HepG2 (cell line): ENCODE data around the gene SLC17A8. TPM values are rescaled to one million over a fixed set of nuclear protein-coding genes. Genes with fewer than 3 reads are reported as not detected.
A peak's percentile ranks its signal among the peaks of the same experiment; 100 is the strongest.

Experiments
- ATAC-seq: fragments of 200-7000 bp; cut with Tn5 transposase; 3 replicates; pipeline ENCODE4 v1.9.1; 2020; ENCODE audit warnings: mild to moderate bottlenecking, moderate library complexity
- BruUV-seq: library from RNA; stranded (reverse); fragments of 400-500 nt; replicated peaks from 2 replicates; lab custom pipeline; 2021; lab: Mats Ljungman, UMichigan
- CTCF ChIA-PET: fragments of 300-600 bp; formaldehyde crosslinking; extraction: SDS; loops from one replicate; lab custom pipeline; 2021; ENCODE audit warnings: low total read pairs, inconsistent platforms, low intra/inter-chr PET ratio; lab: Yijun Ruan, JAX
- POLR2A ChIA-PET: fragments of 350-600 bp; sonication (Branson Sonifier 250); formaldehyde crosslinking; loops from one replicate; lab custom pipeline; 2020; ENCODE audit warnings: antibody characterized with exemption, inconsistent platforms; lab: Yijun Ruan, JAX
- DNase-seq: peaks from one replicate; pipeline ENCODE4 v3.0.0-alpha.2; 2015; ENCODE audit warnings: low spot score
- FAIRE-seq: peaks from 3 replicates; lab custom pipeline; 2011; peaks lifted over from hg19 to GRCh38; lab: Jason Lieb, UNC
- H2AFZ ChIP-seq: one replicate; pipeline ENCODE4 v1.6.1; 2011; ENCODE audit warnings: low read length, inconsistent platforms
- H3K27ac ChIP-seq: fragments of 300-600 bp; 3 replicates; pipeline ENCODE4 v1.8.0; 2011; ENCODE audit warnings: mixed run types, mild to moderate bottlenecking, mixed read lengths, low read length, inconsistent platforms; ENCODE audit not compliant: insufficient read depth; ENCODE audit errors: extremely low read length
- H3K27me3 ChIP-seq, 2 experiments: fragments of 200-600 bp in 1 of 2; 2 replicates in 1 of 2; 3 replicates in 1 of 2; pipeline versions ENCODE4 v1.6.0 to v1.8.0; 2011; ENCODE audit warnings: low read length in 2 of 2, mild to moderate bottlenecking in 2 of 2, moderate library complexity in 2 of 2, inconsistent platforms in 1 of 2; ENCODE audit not compliant: insufficient read depth in 2 of 2, control insufficient read depth in 1 of 2
- H3K36me3 ChIP-seq, 2 experiments: fragments of 200-600 bp in 1 of 2; replicated peaks in 1 of 2; 2 replicates in 1 of 2; 3 replicates in 1 of 2; pipeline versions ENCODE4 v1.5.1 to v1.8.0; 2011; ENCODE audit warnings: low read length in 2 of 2, inconsistent platforms in 1 of 2; ENCODE audit not compliant: insufficient read depth in 2 of 2, control insufficient read depth in 1 of 2
- H3K4me1 ChIP-seq: 2 replicates; pipeline ENCODE4 v1.5.1; 2012; ENCODE audit warnings: low read length, inconsistent platforms; ENCODE audit not compliant: insufficient read depth
- H3K4me2 ChIP-seq: 2 replicates; pipeline ENCODE4 v1.6.0; 2011; ENCODE audit warnings: low read depth, low read length, inconsistent platforms
- H3K4me3 ChIP-seq, 3 experiments: fragments of 200-600 bp in 1 of 3; sonication (generic), shearing (Covaris generic) in 1 of 3; replicated peaks in 1 of 3; 2 replicates each; pipeline ENCODE4 v1.5.1; 2011 to 2016; ENCODE audit warnings: low read length in 3 of 3, inconsistent platforms in 2 of 3, low read depth in 2 of 3, mild to moderate bottlenecking in 2 of 3, control low read depth in 1 of 3, mixed read lengths in 1 of 3; ENCODE audit not compliant: insufficient read depth in 1 of 3
- H3K79me2 ChIP-seq: one replicate; pipeline ENCODE4 v1.6.1; 2011; ENCODE audit warnings: low read length, inconsistent platforms; ENCODE audit not compliant: insufficient read depth
- H3K9ac ChIP-seq: 2 replicates; pipeline ENCODE4 v1.6.0; 2011; ENCODE audit warnings: mild to moderate bottlenecking, low read depth, low read length, inconsistent platforms; ENCODE audit not compliant: insufficient read depth
- H3K9me3 ChIP-seq: 2 replicates; pipeline ENCODE4 v1.5.1; 2012; ENCODE audit warnings: mild to moderate bottlenecking, low read length
- H4K20me1 ChIP-seq: 2 replicates; pipeline ENCODE4 v1.6.0; 2011; ENCODE audit warnings: inconsistent platforms, mild to moderate bottlenecking, low read length, moderate library complexity; ENCODE audit not compliant: insufficient read depth
- HOXA7 ChIP-seq: sonication (generic); formaldehyde crosslinking; IDR thresholded peaks from 2 replicates; pipeline ENCODE4 v1.8.1; 2022; ENCODE audit warnings: mild to moderate bottlenecking, missing genetic modification reagents, moderate library complexity
- MIXL1 ChIP-seq: IDR thresholded peaks from 2 replicates; pipeline ENCODE4 v1.6.1; 2016
- NFE2L2 ChIP-seq: fragments of 150-350 bp; IDR thresholded peaks from 2 replicates; pipeline ENCODE4 v1.6.1; 2014; ENCODE audit warnings: low read length
- PRDM15 ChIP-seq: sonication (generic); formaldehyde crosslinking; IDR thresholded peaks from 2 replicates; pipeline ENCODE4 v1.4.0; 2020; ENCODE audit warnings: missing genetic modification reagents
- RAD21 ChIP-seq: fragments of 450-650 bp; formaldehyde crosslinking; IDR thresholded peaks from 2 replicates; pipeline ENCODE4 v1.5.0; 2020; ENCODE audit warnings: mild to moderate bottlenecking
- SMC3 ChIP-seq: IDR thresholded peaks from 2 replicates; pipeline ENCODE4 v1.6.1; 2011; ENCODE audit warnings: low read length, improper control_type of control experiment
- STAG1 ChIP-seq: sonication (generic); formaldehyde crosslinking; IDR thresholded peaks from 2 replicates; pipeline ENCODE4 v1.4.0; 2020; ENCODE audit warnings: missing genetic modification reagents
- ZFYVE20 ChIP-seq: sonication (generic); formaldehyde crosslinking; IDR thresholded peaks from 2 replicates; pipeline ENCODE4 v1.8.0; 2023; ENCODE audit warnings: low read depth, mild to moderate bottlenecking, moderate library complexity, missing genetic modification reagents, borderline replicate concordance
- WGBS: methylation state at CpG from one replicate; pipeline ENCODE4 v1.1.6; 2017; ENCODE audit warnings: low lambda C conversion rate; 5-methylcytosine and 5-hydroxymethylcytosine counted together
- in situ Hi-C: cut with HindIII; loops from 2 replicates; pipeline ENCODE4 v1.10.0; 2017; ENCODE audit warnings: low pct_unique_long_range_greater_than_20kb; ENCODE audit not compliant: extremely low pct_ligation_motif_present
- intact Hi-C: fragments of 100-400 bp; cut with micrococcal nuclease; formaldehyde crosslinking; loops from one replicate; pipeline ENCODE4 v1.10.0; 2022; ENCODE audit not compliant: unreplicated experiment
- polyA plus RNA-seq, 8 experiments: library from polyadenylated mRNA; depleted of rRNA in 3 of 8; stranded (reverse) in 7 of 8; unstranded in 1 of 8; fragments of >200 nt; fragmentation: Illumina TruSeq in 4 of 8; extraction: Trizol in 4 of 8; gene quantifications; 2 replicates each; pipeline versions ENCODE4 v1.2.1 to v1.2.3, GENCODE V29; 2011 to 2016; ENCODE audit warnings: low read depth in 4 of 8, missing spikeins in 1 of 8, mixed read lengths in 1 of 8; ENCODE audit not compliant: insufficient read depth in 1 of 8
- total RNA-seq, 5 experiments: library from RNA; depleted of rRNA; stranded (reverse); fragments of >200 nt; fragmentation: Illumina TruSeq; extraction: Trizol; gene quantifications; 2 replicates each; pipeline ENCODE4 v1.2.3, GENCODE V29; 2016; ENCODE audit warnings: low read depth in 1 of 5
- TF ChIP-seq, protein P1 (sequence below): sonication (generic); formaldehyde crosslinking; IDR thresholded peaks from 2 replicates; pipeline ENCODE4 v1.4.0; 2020; ENCODE audit warnings: missing genetic modification reagents, mild to moderate bottlenecking, borderline replicate concordance
- TF ChIP-seq, protein P2 (sequence below): sonication (generic); formaldehyde crosslinking; IDR thresholded peaks from 2 replicates; pipeline ENCODE4 v1.5.0; 2020; ENCODE audit warnings: mild to moderate bottlenecking, missing genetic modification reagents, moderate library complexity
- TF ChIP-seq, protein P3 (sequence below): sonication (generic); formaldehyde crosslinking; conservative IDR thresholded peaks from 2 replicates; pipeline ENCODE4 v1.8.0; 2022; ENCODE audit warnings: missing genetic modification reagents
- TF ChIP-seq, protein P4 (sequence below): sonication (generic); formaldehyde crosslinking; conservative IDR thresholded peaks from 2 replicates; pipeline ENCODE4 v1.8.0; 2022; ENCODE audit warnings: low read depth, missing genetic modification reagents

Gene SLC17A8
- total and polyA plus RNA-seq, 2 of the 13 experiments (the other 11 are each of a cell fraction or from before 2014, with no cell fraction given) = 0.07 to 0.15 TPM

DNA sequence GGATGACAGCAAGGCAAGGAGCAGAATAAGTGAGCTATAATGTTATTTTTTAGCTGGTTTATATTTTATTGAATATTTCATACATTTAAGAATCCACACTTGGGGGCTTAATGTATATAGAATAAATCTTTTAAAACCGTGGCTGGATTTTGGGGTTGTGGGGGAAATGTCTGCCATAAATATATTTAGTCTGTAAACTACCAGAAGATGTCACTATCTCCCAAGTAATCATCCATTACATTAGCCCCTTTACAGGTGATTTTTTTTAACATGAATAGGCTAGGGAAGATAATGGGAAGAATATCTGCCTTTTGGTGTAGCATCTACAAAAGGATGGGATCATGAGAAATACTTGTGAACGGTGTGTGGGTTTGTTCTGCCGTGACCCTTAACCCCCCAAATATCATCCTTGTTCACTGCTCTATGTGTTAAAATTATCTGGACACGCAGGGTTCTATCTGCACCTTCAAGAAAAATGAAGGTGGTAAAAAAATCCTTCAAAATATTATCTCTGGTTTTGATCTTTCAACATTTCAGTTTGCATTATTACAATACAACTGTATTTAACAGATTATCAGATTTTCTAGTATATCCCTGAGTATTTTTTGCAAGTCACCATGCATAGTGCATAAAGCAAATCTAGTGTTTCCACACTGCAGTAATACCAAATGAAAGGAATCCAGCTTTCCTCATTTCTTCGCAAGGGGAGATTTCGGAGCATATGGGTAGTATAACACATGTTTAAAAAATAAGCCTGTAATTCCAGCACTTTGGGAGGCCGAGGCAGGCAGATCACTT lies 8.0 kb upstream of the SLC17A8 start:
- Histone ChIP-seq H3K4me2 (no peak overlapping the region), H3K9me3 (no peaks in the 10 kb centered on the region), H2AFZ (no peak overlapping the region), H3K4me3 (no peak overlapping the region), H3K79me2 (no peaks in the 10 kb centered on the region), H4K20me1 (no peaks in the 10 kb centered on the region), H3K36me3 (no peaks in the 10 kb centered on the region), H3K4me1 (peaks cover 12% of the 10 kb centered on the region), H3K9ac (no peak overlapping the region), H3K27me3 (no peaks in the 10 kb centered on the region; a peak in 1 of 5 replicates), H3K27ac (no peak overlapping the region)
- TF ChIP-seq, protein P1, sequence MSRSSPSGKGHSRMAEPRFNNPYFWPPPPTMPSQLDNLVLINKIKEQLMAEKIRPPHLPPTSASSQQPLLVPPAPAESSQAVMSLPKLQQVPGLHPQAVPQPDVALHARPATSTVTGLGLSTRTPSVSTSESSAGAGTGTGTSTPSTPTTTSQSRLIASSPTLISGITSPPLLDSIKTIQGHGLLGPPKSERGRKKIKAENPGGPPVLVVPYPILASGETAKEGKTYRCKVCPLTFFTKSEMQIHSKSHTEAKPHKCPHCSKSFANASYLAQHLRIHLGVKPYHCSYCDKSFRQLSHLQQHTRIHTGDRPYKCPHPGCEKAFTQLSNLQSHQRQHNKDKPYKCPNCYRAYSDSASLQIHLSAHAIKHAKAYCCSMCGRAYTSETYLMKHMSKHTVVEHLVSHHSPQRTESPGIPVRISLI (CRISPR knock-in tag) = peak; percentile 31; the same call in 1 of the 2 replicates
- TF ChIP-seq, protein P2, sequence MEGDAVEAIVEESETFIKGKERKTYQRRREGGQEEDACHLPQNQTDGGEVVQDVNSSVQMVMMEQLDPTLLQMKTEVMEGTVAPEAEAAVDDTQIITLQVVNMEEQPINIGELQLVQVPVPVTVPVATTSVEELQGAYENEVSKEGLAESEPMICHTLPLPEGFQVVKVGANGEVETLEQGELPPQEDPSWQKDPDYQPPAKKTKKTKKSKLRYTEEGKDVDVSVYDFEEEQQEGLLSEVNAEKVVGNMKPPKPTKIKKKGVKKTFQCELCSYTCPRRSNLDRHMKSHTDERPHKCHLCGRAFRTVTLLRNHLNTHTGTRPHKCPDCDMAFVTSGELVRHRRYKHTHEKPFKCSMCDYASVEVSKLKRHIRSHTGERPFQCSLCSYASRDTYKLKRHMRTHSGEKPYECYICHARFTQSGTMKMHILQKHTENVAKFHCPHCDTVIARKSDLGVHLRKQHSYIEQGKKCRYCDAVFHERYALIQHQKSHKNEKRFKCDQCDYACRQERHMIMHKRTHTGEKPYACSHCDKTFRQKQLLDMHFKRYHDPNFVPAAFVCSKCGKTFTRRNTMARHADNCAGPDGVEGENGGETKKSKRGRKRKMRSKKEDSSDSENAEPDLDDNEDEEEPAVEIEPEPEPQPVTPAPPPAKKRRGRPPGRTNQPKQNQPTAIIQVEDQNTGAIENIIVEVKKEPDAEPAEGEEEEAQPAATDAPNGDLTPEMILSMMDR (CRISPR knock-in tag) = peak; percentile 70
- TF ChIP-seq MIXL1 = 0 out of 2 replicates have a peak, but pooled peaks have one; percentile 29
- peak; percentile 76 for TF ChIP-seq RAD21 (CRISPR knock-in tag)
- TF ChIP-seq, protein P3, sequence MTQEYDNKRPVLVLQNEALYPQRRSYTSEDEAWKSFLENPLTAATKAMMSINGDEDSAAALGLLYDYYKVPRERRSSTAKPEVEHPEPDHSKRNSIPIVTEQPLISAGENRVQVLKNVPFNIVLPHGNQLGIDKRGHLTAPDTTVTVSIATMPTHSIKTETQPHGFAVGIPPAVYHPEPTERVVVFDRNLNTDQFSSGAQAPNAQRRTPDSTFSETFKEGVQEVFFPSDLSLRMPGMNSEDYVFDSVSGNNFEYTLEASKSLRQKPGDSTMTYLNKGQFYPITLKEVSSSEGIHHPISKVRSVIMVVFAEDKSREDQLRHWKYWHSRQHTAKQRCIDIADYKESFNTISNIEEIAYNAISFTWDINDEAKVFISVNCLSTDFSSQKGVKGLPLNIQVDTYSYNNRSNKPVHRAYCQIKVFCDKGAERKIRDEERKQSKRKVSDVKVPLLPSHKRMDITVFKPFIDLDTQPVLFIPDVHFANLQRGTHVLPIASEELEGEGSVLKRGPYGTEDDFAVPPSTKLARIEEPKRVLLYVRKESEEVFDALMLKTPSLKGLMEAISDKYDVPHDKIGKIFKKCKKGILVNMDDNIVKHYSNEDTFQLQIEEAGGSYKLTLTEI (CRISPR knock-in tag) = no peak
- TF ChIP-seq HOXA7 = no peak
- TF ChIP-seq STAG1 (CRISPR knock-in tag) = peak; percentile 87
- TF ChIP-seq, protein P4, sequence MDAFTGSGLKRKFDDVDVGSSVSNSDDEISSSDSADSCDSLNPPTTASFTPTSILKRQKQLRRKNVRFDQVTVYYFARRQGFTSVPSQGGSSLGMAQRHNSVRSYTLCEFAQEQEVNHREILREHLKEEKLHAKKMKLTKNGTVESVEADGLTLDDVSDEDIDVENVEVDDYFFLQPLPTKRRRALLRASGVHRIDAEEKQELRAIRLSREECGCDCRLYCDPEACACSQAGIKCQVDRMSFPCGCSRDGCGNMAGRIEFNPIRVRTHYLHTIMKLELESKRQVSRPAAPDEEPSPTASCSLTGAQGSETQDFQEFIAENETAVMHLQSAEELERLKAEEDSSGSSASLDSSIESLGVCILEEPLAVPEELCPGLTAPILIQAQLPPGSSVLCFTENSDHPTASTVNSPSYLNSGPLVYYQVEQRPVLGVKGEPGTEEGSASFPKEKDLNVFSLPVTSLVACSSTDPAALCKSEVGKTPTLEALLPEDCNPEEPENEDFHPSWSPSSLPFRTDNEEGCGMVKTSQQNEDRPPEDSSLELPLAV (CRISPR knock-in tag) = no peak
- TF ChIP-seq SMC3 = peak; percentile 84
- TF ChIP-seq ZFYVE20 (CRISPR knock-in tag) = no peak
- no peak for TF ChIP-seq PRDM15
- TF ChIP-seq NFE2L2 = peak; percentile 41; the same call in 1 of the 2 replicates
- FAIRE-seq (no peak), DNase-seq (peak; percentile 54), ATAC-seq (peak; percentile 73)
- ChIA-PET CTCF (interaction anchor here (1.2 to 4.9 kb wide), 6 partner anchors 56 to 974 kb away, joined by 5 to 74 read pairs (median 10); no protein-coding TSS in a partner anchor), POLR2A (no interaction called here)
- BruUV-seq = no TSS peak
- in situ Hi-C loops (no loop called here), intact Hi-C loops (loop anchor here (1.0 to 2.0 kb wide), 6 partner anchors 56 to 392 kb away; no protein-coding TSS in a partner anchor)
- 43% methylated on average over 7 of the region's 7 CpGs for WGBS
